HL-60 (cell line): ENCODE results near the gene LRP1B.

ENCODE experiments used
- GABPA ChIP-seq: IDR thresholded peaks from 2 replicates; pipeline ENCODE4 v1.6.1; 2012; ENCODE audit warnings: low read depth
- POLR2AphosphoS5 ChIP-seq: IDR thresholded peaks from 2 replicates; pipeline ENCODE4 v1.6.1; 2012; ENCODE audit warnings: low read depth
- TF ChIP-seq, protein P1 (sequence below): IDR thresholded peaks from one replicate; pipeline ENCODE4 v1.5.1; 2011; ENCODE audit warnings: low read length, control low read depth, inconsistent platforms; ENCODE audit not compliant: insufficient read depth
- TF ChIP-seq, protein P2 (sequence below): IDR thresholded peaks from 2 replicates; pipeline ENCODE4 v1.6.1; 2012; ENCODE audit warnings: low read depth; ENCODE audit not compliant: insufficient replicate concordance

DNA sequence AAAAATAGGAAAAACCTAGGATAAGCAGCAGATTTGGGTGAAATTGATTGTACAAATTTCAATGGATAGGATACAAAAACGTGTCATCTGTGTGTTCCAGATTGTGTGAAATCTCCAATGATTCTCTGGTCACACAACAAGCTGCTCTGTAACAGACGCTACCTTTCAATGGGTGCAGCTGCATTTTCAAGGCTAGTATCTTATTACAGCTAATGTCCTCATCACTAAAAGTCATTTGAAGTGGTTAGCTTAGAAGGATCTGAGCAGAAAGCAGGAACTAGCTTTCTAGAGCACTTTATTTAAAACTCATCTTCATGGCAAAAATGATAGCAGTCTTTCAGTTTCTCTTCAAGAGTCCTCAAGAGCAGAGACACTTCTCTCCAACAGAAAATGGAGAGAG lies 364.6 kb downstream of the LRP1B start:
- TF ChIP-seq, protein P1, sequence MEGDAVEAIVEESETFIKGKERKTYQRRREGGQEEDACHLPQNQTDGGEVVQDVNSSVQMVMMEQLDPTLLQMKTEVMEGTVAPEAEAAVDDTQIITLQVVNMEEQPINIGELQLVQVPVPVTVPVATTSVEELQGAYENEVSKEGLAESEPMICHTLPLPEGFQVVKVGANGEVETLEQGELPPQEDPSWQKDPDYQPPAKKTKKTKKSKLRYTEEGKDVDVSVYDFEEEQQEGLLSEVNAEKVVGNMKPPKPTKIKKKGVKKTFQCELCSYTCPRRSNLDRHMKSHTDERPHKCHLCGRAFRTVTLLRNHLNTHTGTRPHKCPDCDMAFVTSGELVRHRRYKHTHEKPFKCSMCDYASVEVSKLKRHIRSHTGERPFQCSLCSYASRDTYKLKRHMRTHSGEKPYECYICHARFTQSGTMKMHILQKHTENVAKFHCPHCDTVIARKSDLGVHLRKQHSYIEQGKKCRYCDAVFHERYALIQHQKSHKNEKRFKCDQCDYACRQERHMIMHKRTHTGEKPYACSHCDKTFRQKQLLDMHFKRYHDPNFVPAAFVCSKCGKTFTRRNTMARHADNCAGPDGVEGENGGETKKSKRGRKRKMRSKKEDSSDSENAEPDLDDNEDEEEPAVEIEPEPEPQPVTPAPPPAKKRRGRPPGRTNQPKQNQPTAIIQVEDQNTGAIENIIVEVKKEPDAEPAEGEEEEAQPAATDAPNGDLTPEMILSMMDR, result no peak
- no peak for TF ChIP-seq POLR2AphosphoS5
- TF ChIP-seq, protein P2, sequence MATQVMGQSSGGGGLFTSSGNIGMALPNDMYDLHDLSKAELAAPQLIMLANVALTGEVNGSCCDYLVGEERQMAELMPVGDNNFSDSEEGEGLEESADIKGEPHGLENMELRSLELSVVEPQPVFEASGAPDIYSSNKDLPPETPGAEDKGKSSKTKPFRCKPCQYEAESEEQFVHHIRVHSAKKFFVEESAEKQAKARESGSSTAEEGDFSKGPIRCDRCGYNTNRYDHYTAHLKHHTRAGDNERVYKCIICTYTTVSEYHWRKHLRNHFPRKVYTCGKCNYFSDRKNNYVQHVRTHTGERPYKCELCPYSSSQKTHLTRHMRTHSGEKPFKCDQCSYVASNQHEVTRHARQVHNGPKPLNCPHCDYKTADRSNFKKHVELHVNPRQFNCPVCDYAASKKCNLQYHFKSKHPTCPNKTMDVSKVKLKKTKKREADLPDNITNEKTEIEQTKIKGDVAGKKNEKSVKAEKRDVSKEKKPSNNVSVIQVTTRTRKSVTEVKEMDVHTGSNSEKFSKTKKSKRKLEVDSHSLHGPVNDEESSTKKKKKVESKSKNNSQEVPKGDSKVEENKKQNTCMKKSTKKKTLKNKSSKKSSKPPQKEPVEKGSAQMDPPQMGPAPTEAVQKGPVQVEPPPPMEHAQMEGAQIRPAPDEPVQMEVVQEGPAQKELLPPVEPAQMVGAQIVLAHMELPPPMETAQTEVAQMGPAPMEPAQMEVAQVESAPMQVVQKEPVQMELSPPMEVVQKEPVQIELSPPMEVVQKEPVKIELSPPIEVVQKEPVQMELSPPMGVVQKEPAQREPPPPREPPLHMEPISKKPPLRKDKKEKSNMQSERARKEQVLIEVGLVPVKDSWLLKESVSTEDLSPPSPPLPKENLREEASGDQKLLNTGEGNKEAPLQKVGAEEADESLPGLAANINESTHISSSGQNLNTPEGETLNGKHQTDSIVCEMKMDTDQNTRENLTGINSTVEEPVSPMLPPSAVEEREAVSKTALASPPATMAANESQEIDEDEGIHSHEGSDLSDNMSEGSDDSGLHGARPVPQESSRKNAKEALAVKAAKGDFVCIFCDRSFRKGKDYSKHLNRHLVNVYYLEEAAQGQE, result no peak
- TF ChIP-seq GABPA, result no peak
